GM19099 (cell line): ENCODE results near the gene ZFAND3.

ENCODE experiments used
- POLR2A ChIP-seq: IDR thresholded peaks from 3 replicates; pipeline ENCODE4 v1.6.1; 2011; ENCODE audit warnings: low read depth; ENCODE audit not compliant: insufficient read length; ENCODE audit errors: extremely low read depth

Gene ZFAND3

DNA sequence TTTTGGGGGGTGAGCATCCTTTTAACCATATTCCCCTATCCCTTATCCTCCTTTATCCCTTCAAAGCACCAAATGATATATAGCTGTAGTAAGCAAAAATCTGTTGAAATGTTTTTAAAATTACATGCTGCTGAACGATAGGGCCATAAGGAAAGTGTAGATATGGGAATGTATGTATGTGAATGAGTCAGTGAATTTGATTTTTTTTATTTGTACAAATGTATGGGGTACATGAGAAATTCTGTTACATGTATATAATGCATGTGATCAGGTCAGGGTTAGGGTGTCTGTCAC lies 327.2 kb downstream of the ZFAND3 start:
- no peak for TF ChIP-seq POLR2A

DNA sequence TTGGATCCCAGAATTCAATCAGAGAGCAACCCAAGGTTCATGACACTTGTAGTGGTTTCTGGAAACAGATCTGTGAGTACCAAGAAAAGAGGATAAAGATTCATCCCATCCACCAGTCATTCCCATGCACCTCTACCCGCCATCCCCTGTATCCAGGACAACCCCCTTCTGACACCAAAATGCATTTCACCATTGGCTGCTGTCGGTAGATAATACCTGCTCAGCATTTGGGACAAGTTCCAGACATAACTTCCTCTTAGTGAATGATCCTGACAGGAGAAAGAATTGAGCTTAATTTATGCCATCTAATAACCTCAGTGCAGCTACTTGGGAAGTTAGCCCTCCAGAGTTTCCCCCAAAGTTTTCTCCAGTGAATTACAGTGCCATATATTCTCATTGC lies 329.1 kb downstream of the ZFAND3 start:
- no peak for TF ChIP-seq POLR2A

DNA sequence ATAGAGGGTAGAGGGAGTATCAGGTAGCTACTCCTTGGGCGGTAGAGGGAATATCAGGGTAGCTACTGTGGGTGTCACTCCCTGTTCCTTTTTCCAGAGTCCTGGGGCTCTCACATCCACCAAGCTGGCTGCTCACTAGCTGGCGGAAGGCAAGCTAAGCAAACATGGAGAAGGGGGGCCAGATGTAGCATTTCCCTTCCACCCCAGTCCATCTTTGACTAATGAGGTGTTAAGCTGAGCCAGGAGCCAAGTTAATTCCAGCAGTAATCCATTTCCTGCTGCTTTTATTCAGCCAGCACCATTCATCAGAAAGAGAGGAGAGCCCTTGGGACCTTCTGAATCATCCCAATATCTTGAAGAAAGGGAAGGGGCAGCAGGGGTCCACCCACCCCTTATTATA lies 330.0 kb downstream of the ZFAND3 start:
- TF ChIP-seq POLR2A: no peak

DNA sequence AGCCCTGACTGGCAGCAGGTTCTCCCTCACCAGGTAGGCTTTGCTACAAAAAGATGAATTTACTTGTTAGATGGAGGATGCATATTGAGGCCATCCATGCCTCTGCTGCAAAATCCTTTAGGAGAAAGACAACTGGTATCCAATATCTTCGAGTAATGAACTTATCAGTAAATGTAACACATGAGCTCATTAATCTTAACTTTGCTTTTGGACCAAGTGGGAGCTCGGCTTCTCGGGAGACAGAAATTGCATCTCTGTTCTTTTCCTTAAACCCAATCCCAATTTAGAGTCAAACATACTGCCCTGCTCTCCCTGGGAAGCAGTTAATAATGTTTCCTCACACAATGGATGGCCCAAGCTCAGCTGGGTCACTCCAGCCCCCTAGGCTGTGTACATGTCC lies 330.5 kb downstream of the ZFAND3 start:
- TF ChIP-seq POLR2A: no peak

DNA sequence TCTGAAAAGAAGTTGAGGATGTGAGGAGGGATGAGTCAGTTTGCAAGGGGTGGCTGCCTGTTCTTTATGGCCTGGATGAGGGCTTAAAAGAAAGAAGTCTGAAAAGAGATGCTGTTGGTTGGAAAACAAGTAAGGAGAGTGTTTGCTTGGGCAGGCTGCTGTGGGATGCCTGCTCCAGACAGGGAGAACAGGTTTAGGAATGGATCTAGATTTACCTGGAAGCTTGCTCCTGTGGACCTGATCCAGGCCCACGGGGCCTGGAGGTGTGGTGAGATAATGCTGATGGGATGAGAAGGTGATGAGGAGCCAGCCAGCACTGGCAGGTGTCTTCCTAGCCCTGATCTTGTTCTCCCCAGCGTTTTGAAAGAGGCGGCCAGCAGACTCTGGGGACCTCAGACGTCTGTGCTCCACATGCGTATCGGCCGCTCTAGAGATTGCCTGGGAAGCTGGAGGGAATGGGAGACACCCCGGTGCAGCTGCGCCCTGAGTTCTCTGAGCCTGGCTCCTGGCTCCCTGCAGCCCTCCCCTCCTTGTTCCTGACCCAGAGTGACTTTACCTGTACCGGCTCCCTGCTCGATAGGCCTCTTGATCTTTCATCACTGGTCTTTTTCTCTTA lies 331.3 kb downstream of the ZFAND3 start:
- TF ChIP-seq POLR2A: no peak

DNA sequence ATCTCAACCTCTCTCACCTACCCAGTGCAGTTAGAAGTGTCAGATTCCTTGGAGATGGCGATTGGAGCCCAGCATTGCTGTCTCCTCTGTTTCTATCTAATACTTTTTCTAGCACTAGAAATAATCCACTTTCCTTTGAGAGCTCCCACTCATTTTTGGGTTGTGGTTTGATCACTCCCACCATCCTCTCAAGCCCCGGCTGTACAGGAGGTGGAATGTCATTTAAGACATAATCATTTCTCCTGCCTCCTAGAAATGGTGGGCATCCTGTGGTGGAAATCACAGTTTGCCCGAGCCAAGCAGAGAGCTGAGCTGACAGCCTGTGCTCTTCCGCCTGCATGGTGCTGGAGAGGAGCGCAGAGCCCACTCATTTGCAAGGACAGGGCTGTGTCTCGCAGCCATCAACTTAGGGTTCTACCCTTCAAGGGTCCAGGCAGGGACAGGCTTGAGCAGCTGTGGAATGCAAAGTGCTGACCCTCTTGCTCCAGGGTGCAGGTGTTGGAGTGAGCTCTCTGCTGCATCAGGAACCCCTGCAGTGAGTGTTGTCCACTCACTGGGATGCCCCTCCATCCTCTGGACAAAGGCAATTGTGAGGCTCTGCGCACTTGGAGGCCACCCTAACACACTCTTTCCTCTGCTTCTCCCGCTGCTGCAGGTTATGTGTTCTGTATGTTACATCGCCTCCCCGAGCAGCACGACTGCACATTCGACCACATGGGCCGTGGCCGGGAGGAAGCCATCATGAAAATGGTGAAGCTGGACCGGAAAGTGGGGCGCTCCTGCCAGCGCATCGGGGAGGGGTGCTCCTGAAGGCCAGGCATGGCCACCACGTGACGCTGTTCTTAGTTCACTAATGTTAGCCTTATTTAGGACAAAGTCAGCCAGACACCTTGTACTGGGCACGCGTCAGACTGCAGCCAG lies 332.3 kb downstream of the ZFAND3 start:
- TF ChIP-seq POLR2A: no peak

DNA sequence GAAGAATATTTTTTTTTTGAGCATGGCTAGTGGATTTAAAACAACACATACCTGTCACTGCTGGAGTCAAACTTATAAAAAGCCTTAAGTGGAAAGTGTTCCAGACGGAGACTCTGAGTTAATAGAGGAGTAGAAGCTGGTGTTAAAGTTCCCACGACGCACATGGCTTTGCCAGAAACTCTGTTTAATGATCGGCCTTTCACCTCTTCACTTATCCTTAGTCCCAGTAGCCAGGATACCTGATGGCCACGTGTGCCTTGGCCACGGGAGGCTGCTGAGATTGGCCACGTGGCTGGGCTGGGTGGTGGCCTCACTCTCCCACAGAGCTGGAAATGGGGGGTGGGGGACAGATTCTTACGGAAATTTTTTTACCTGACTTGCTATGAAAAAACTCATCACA lies 333.1 kb downstream of the ZFAND3 start:
- no peak for TF ChIP-seq POLR2A

DNA sequence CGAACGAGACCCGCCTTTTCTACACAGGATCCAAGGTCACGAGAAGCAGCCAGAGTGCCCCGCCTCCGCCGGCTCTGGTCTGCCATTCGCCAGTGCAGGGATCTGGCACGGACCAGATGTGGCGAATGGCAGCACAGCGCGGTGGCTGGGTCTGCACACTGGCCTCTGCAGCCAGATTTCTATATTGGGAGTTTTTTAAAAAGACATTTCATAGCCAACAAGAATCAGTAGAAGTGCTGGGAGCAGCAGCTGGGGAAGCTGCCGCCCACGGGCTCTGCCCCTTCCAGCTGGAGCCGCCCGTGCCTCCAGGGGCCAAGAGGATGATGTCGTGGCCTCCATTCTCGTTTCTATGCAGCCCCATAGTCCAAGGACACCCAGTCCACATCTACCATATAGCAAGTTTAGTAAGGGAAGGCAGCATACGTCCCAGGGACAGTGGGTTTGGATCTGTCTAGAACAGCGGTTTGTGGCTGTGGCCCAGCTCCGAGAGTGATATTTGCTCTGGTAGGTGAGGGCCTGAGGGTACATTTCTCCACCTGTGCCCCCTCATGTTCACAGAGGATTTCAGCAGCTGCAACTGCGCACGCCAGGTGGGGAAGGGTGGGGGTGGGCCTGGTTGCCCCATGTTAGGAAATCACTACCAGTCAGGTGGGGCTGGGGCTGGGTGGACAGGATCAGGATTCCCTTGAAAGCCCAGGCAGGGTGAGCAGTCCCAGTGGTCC lies 333.7 kb downstream of the ZFAND3 start:
- TF ChIP-seq POLR2A: no peak

DNA sequence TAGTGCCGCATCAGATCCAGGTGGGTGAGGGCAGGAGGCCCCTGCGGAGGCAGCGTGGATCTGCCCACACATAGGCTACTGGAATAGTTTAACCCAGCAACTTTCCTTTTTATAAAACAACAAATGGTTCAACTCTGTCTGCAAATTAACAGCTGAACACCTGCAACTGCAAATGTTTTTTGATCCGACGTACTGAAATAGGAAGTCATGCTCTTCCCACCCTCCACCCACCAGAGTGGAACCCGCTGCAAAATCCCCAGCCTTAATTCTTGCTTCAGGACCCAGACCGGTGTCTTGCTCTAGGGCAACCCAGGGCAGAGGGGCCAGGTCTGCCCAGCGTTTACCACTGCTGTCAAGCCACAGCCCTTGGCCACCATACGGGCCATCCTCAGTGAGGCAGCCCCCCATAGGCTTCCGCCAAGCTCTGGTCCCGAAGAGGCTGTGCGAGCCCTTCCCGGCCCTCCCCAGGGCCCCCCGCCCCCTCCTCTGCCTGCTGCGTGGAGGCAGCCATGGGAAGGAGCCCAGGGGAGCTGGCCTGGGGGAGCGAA lies 334.3 kb downstream of the ZFAND3 start:
- TF ChIP-seq POLR2A: no peak

DNA sequence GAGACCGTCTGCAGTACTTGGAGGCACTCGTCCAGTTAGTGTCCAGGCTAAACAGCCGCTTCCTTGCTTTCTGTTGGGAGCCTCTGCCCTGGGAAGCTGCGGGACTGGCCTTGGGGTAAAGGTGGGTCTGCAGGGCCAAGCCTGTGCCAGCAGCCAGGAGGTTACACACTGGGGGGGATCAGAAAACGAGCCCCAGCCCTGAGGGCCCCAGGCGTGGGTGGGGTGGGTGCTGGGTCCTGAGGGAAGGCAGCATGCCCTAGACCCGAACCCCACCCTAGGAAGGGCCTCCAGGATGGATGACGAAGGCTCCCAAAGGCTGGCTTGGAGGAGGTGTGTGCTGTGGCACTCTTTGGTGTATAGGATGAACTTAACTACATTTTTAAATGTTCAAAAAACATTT lies 335.2 kb downstream of the ZFAND3 start:
- no peak for TF ChIP-seq POLR2A

DNA sequence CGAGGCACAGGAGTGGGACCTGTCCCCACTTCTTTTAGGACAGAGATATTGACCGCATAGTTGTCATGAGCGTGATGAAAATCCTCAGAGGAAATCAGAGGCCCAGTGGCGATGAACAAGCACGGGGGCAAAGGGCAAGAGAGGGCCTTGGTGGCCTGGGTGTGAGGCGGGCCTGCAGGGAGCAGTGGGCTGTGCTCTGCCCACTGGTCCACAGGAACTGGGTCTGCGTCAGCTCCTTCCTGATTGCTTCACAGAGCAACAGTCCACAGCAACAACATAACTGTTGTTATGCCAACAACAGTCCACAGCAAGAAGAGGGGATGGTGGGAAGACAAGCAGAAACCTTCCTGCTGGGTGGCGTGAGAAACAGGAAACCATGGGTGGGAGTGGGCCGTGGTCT lies 335.6 kb downstream of the ZFAND3 start:
- no peak for TF ChIP-seq POLR2A

DNA sequence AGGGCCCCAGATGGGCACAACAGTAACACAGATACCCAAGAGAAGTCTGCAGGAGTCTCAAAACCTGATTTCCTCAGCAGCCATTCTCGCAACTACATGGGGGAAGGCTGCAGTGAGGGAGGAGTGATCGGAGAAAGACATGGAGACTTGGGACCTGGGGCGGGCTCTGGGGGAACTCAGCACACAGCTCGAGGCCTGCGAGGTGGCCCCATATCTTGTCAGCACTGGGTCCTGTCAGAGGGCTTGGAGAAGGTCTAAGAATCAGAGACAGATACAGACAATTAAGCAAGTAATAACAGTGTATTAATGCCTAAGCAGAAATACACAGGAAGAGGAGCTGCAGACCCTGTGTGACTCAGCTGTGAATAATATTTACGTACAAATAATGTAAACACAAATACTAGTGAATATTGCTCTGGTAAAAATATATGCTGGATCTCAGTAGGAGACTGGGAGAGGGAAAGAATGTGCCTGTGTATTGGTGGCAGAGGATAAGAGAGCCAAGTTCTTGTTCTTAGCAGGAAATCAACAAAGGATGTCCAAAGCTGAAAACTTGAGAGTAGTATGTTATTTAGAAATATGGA lies 336.2 kb downstream of the ZFAND3 start:
- no peak for TF ChIP-seq POLR2A

DNA sequence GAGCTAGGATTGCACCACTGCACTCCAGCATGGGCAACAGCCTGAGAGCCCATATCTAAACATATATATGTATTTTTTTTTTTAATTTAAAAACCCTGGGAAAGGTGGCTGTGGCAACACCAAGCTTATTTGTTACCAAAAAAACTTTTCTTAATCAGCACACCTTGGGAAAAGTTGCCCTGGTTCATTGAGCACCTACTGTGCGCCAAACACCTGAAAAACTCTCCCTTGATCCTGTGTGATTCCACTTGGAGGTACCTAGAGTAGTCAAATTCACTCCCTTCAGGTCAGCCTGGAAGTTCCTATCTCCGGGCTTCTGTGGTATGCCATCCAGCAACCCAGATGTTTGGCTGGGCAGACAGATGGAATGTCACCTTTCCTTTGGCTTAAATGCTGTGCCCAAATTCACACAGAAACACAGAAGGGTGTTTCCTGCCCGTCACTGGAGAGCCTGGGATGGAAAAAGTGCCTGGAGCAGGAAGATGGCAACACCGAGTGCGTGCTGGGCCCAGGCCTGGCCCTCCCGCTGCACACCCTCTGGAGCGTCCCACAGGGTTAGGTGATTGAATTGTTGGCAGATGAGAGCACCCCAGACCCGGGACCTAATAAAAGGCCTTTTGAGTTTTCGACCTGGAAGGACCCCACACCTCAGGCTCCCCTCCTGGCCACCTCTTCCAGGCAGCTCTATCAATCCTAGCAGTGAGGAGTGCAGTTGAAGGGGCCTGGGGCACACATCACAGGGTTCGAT lies 337.5 kb downstream of the ZFAND3 start:
- TF ChIP-seq POLR2A: no peak

DNA sequence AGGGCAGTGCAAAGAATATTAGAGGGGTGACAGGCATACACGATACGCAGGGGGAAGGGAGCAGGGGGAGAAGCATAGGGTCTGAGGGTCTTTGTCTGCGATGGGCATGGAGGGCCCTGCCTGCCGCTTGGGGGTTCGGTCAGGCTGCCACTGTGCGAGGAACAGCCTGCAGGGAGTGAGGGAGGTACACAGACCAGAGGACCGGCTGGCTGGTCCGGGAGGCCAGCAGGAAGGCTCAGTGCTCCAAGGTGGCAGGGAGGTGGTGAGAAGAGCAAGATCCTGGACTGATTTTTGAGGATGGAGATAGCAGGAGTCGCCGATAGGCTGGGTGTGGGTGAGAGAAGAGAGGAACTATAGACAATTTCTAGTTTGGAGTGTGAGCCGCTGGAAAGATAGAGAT lies 338.4 kb downstream of the ZFAND3 start:
- TF ChIP-seq POLR2A: no peak
